Duodenal mucosa (tissue), 2 donors: ENCODE results near the gene SDK1.

ENCODE experiments used
- H3K27ac ChIP-seq: one replicate; pipeline ENCODE4 v1.7.0; 2013; ENCODE audit warnings: low read depth, low read length
- H3K27me3 ChIP-seq, 2 donors: one replicate each; pipeline ENCODE4 v1.7.0; 2013; ENCODE audit warnings: low read length in 2 of 2, control low read depth in 1 of 2; ENCODE audit not compliant: insufficient read depth in 2 of 2, control insufficient read depth in 1 of 2
- H3K36me3 ChIP-seq, 2 donors: one replicate each; pipeline ENCODE4 v1.7.0; 2013; ENCODE audit warnings: low read length in 2 of 2, control low read depth in 1 of 2; ENCODE audit not compliant: insufficient read depth in 2 of 2, control insufficient read depth in 1 of 2
- H3K4me1 ChIP-seq, 2 donors: one replicate each; pipeline ENCODE4 v1.7.0; 2013; ENCODE audit warnings: low read length in 2 of 2, control low read depth in 1 of 2; ENCODE audit not compliant: insufficient read depth in 2 of 2, control insufficient read depth in 1 of 2
- H3K4me3 ChIP-seq, 2 donors: one replicate each; pipeline ENCODE4 v1.7.0; 2013; ENCODE audit warnings: low read length in 2 of 2, low read depth in 1 of 2
- H3K9ac ChIP-seq, 2 donors: one replicate each; pipeline ENCODE4 v1.7.0; 2013; ENCODE audit warnings: low read length in 2 of 2, low read depth in 1 of 2
- H3K9me3 ChIP-seq, 2 donors: one replicate each; pipeline ENCODE4 v1.7.0; 2013; ENCODE audit warnings: low read length in 2 of 2, control low read depth in 1 of 2; ENCODE audit not compliant: control insufficient read depth in 1 of 2

Gene SDK1

DNA sequence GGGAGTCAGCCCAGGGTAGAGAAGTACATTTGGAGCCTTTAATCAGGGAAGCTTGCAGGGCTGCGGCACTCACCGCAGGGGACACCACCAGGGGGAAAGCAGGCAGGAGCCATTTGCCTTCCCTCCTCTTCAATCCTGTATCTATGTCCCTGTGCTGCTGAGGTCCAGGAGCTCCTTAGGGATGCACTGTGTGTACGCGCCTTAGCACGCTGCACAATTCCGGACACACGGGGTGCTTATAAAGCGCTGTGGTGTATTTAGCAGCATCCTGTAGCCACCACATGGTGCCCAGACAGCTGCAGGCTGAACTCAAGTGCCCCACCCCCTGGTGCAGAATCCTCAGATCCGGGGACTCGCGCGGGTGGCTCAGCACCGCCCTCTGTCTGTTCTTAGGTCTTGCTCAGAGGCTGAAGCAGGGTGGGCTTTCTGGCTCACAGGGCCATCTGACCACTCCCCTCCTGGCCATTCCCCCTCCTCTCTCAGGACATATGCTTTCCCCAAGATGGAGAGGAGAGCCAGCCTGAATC is 421.4 kb downstream of the SDK1 start:
- Histone ChIP-seq H3K27me3 (peaks cover 0 to 3% of the 10 kb centered on the region in 2 donors), H3K4me1 (no peaks in the 10 kb centered on the region), H3K4me3 (no peak overlapping the region), H3K9ac (no peak overlapping the region), H3K9me3 (no peaks in the 10 kb centered on the region), H3K36me3 (no peaks in the 10 kb centered on the region), H3K27ac (no peak overlapping the region)

DNA sequence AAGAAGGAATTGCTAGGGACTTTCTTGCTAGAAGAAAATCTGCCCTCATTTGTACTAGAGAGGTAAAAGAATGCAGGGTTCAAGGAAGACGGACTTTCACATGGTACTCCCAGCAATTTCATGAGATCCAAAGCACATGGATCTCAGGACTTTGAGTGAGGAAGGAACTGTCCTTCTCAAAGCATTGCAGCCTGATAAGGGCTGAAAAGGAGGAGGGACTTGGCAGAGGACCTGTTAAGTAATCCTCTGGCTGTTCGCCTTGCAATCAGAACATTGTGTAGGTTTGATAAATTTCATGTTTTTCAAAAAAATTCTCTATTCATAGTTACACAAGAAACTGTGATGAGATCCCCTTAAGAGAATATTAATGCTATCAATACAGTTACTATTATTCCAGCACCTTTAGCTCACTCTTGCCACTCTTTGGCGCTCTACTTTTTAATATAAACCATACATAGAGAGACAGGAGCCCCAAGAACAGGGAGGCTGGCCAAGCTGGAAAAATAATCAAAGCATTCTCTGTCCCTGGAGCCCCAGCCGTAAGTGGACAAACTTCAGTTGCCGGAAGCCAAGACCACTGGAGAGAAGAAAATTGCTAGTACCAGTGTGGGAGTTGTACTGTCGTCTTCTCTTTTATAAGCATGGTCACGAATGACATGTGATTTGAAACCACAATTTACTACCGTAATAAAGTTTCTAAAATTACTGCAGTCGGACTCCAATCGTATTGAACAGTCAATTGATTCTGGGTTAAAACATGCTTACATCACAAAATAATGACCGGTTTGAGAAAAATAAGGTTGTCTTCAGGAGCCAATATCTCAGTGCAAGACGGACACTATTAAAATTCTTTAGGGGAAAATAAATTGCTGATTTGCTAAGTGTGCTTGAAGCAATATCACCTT is 424.4 kb downstream of the SDK1 start:
- Histone ChIP-seq H3K36me3 (no peaks in the 10 kb centered on the region), H3K4me3 (no peak overlapping the region), H3K27me3 (peaks cover 0 to 3% of the 10 kb centered on the region in 2 donors), H3K27ac (no peak overlapping the region), H3K4me1 (no peaks in the 10 kb centered on the region), H3K9ac (no peak overlapping the region), H3K9me3 (no peaks in the 10 kb centered on the region)

- Histone ChIP-seq H3K4me1 (no peaks in the 10 kb centered on the region), H3K27ac (no peak overlapping the region), H3K9me3 (peaks cover 0 to 3% of the 10 kb centered on the region in 2 donors), H3K27me3 (no peaks in the 10 kb centered on the region), H3K9ac (no peak overlapping the region), H3K36me3 (no peaks in the 10 kb centered on the region), H3K4me3 (no peak overlapping the region)
These were observed 429.2 kb downstream of the SDK1 start for GRCh38 chr7:3730276-3730675.

DNA sequence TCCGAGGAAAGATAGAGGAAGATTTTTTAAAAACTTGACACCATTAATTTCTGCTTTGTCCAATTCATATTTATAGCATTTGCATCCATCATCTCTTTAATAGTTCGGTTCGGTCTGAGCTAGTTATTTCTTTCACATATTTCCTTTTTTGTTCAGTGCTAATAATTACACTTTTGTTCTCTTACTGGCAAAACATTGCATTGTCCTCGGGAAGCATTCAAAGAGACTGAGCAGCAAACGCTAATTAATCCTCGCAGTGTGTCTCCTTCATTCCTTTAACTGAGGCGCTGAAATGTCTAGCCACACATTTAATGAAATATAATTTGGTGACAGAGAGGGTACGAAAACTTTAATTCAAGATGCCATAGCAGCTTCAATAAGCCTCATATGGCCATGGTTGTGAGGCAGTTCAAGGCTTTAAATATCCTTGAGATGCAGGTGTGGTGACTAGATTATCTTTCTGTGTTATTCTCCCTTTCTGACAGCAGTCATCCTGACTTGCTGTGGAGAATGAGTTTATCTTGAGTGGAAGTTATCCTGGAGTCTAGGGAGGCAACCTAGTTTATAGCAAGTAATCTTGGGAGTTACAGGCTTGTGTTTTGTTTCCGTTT is 431.4 kb downstream of the SDK1 start:
- H3K4me3 ChIP-seq = no peak overlapping the region
- no peak overlapping the region for H3K9ac ChIP-seq
- H3K27ac ChIP-seq = no peak overlapping the region
- no peaks in the 10 kb centered on the region for H3K36me3 ChIP-seq
- no peaks in the 10 kb centered on the region for H3K27me3 ChIP-seq
- H3K4me1 ChIP-seq = no peaks in the 10 kb centered on the region
- peaks cover 0 to 6% of the 10 kb centered on the region in 2 donors for H3K9me3 ChIP-seq

DNA sequence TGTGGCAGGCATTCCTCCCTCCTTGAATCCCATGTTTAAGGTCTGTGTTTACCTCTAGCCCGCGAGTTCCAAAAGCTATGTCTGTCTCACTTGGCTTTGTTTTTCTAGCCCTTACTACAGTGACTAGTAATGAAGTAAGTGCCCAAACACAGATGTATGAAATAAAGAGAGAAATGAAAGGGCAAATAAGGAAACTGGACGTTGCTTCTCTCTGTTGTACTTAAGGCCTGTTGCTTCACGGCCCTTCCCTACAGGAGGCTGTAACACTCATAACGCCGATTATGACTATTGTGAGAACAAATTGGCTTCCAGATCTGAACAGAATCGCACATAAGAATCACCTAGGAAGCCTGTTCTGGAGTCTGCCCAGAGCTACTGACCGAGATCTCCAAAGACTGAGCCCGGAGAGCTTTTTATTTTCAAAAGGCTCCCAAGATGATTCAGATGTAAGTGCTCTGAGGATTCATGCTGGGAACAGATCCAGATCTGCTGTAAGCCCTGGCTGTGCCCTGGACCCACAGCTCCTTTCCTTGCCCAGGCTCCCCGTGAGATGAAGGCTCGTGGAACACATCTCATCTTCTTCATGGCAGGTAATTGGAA is 432.6 kb downstream of the SDK1 start:
- H3K9me3 ChIP-seq = peaks cover 1 to 6% of the 10 kb centered on the region in 2 donors
- H3K27ac ChIP-seq = no peak overlapping the region
- no peaks in the 10 kb centered on the region for H3K36me3 ChIP-seq
- H3K4me1 ChIP-seq = no peaks in the 10 kb centered on the region
- no peaks in the 10 kb centered on the region for H3K27me3 ChIP-seq
- no peak overlapping the region for H3K4me3 ChIP-seq
- no peak overlapping the region for H3K9ac ChIP-seq

GRCh38 chr7:3738964-3739363 is 437.9 kb downstream of the SDK1 start:
- no peaks in the 10 kb centered on the region for H3K36me3 ChIP-seq
- H3K9ac ChIP-seq = no peak overlapping the region
- H3K4me3 ChIP-seq = no peak overlapping the region
- no peaks in the 10 kb centered on the region for H3K4me1 ChIP-seq
- no peaks in the 10 kb centered on the region for H3K27me3 ChIP-seq
- H3K27ac ChIP-seq = no peak overlapping the region
- peaks cover 3 to 15% of the 10 kb centered on the region in 2 donors for H3K9me3 ChIP-seq

GRCh38 chr7:3739983-3740382 is 438.9 kb downstream of the SDK1 start:
- no peaks in the 10 kb centered on the region for H3K36me3 ChIP-seq
- H3K9ac ChIP-seq = no peak overlapping the region
- H3K4me1 ChIP-seq = no peaks in the 10 kb centered on the region
- H3K27me3 ChIP-seq = no peaks in the 10 kb centered on the region
- H3K27ac ChIP-seq = no peak overlapping the region
- H3K4me3 ChIP-seq = no peak overlapping the region
- peaks cover 3 to 15% of the 10 kb centered on the region in 2 donors for H3K9me3 ChIP-seq

DNA sequence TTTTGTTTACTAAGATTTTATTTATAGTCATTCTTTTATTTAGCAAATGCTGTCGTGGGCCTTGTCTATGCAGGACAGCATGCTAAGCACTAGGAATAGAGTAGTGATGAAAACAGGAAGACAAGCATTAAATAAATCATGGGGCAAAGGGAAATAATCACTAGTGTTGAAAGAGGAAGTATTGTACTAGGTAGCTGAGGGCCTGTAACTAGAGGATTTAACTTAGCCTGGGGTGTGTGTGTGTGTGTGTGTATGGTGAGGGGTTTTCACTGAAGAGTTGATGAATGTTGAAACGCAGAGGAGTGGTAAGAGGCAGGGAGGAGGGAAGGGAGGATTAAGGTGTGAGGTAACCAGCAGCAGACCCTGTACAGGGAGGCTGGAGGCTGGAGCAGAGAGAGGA is 446.4 kb downstream of the SDK1 start:
- Histone ChIP-seq H3K36me3 (no peaks in the 10 kb centered on the region), H3K27me3 (no peaks in the 10 kb centered on the region), H3K4me3 (no peak overlapping the region), H3K4me1 (no peaks in the 10 kb centered on the region), H3K27ac (no peak overlapping the region), H3K9ac (no peak overlapping the region), H3K9me3 (no peaks in the 10 kb centered on the region)

DNA sequence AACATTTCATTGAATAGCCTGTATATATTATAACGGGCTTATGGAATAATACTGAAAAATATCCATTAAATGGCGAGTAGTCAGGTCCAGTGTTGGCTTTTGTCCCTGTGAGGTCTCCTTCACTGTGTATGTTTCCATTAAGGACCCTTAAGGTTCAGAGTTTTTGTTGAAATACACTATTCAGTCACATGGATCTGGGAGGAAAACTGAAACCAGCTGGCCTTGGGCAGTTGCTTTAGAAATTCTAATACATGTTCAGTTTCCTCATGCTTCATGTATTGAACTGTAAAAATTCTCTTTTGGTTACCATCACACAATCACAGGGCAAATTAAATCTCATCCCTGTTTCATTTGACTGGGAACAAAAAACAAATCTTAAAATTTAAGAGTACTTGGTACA is 447.3 kb downstream of the SDK1 start:
- Histone ChIP-seq H3K36me3 (no peaks in the 10 kb centered on the region), H3K4me1 (no peaks in the 10 kb centered on the region), H3K4me3 (no peak overlapping the region), H3K27ac (no peak overlapping the region), H3K27me3 (no peaks in the 10 kb centered on the region), H3K9ac (no peak overlapping the region), H3K9me3 (no peaks in the 10 kb centered on the region)

DNA sequence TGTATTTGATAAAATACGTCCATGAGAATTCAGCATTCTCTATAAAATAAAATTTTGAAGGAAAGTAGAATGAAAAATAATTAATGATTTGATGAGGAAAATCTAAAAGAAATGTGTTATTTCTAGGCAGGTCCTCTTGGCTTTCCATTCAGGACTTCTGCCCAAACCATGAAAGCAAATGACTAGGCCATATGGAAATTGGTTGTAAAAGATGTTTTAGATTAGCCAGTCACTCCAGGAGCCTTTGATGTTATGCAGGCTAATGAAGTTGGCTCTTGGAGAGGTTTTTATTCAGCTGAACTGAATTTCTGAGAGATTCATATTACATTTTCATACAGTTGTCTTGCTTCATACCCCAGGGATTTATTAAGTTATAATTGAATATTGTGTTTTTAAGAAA is 452.8 kb downstream of the SDK1 start:
- no peaks in the 10 kb centered on the region for H3K27me3 ChIP-seq
- no peaks in the 10 kb centered on the region for H3K4me1 ChIP-seq
- H3K4me3 ChIP-seq = no peak overlapping the region
- H3K9ac ChIP-seq = no peak overlapping the region
- no peak overlapping the region for H3K27ac ChIP-seq
- H3K9me3 ChIP-seq = no peaks in the 10 kb centered on the region
- H3K36me3 ChIP-seq = no peaks in the 10 kb centered on the region
